Endodermal cell (in vitro differentiated cells): Measurements from ENCODE around the gene GCN1. TPM values are rescaled to one million over a fixed set of nuclear protein-coding genes. Genes with fewer than 3 reads are reported as not detected.

Source experiments
- DNase-seq: peaks from one replicate; pipeline ENCODE4 v3.0.0-alpha.2; 2017
- H3K27ac ChIP-seq: 2 replicates; pipeline ENCODE4 v1.5.1; 2013; ENCODE audit warnings: mild to moderate bottlenecking, low read depth, low read length, moderate library complexity
- H3K27me3 ChIP-seq: 2 replicates; pipeline ENCODE4 v1.6.1; 2013; ENCODE audit warnings: mild to moderate bottlenecking, low read length, moderate library complexity; ENCODE audit not compliant: insufficient read depth, control insufficient read depth, poor library complexity, severe bottlenecking
- H3K36me3 ChIP-seq: 2 replicates; pipeline ENCODE4 v1.7.0; 2013; ENCODE audit warnings: mild to moderate bottlenecking, low read length, moderate library complexity; ENCODE audit not compliant: control insufficient read depth, insufficient read depth
- H3K4me1 ChIP-seq: one replicate; pipeline ENCODE4 v1.7.0; 2013; ENCODE audit warnings: low read length; ENCODE audit not compliant: control insufficient read depth, insufficient read depth
- H3K4me3 ChIP-seq: 2 replicates; pipeline ENCODE4 v1.5.1; 2013; ENCODE audit warnings: mild to moderate bottlenecking, low read length, moderate library complexity
- H3K9ac ChIP-seq: 2 replicates; pipeline ENCODE4 v1.6.1; 2013; ENCODE audit warnings: mild to moderate bottlenecking, low read length, moderate library complexity; ENCODE audit not compliant: poor library complexity, severe bottlenecking; ENCODE audit errors: extremely low read depth
- H3K9me3 ChIP-seq: 2 replicates; pipeline ENCODE4 v1.6.1; 2013; ENCODE audit warnings: mild to moderate bottlenecking, low read length, moderate library complexity; ENCODE audit not compliant: control insufficient read depth
- H3K27ac Mint-ChIP-seq: 2 replicates; pipeline ENCODE4 v1.8.0; 2020; ENCODE audit warnings: mixed read lengths
- H3K27me3 Mint-ChIP-seq: 2 replicates; pipeline ENCODE4 v1.8.0; 2021; ENCODE audit warnings: mild to moderate bottlenecking, mixed read lengths; ENCODE audit not compliant: insufficient read depth
- H3K36me3 Mint-ChIP-seq: 2 replicates; pipeline ENCODE4 v1.8.0; 2020; ENCODE audit warnings: low read depth, mixed read lengths
- H3K4me1 Mint-ChIP-seq: 2 replicates; pipeline ENCODE4 v1.8.0; 2020; ENCODE audit warnings: mixed read lengths
- H3K4me3 Mint-ChIP-seq: 2 replicates; pipeline ENCODE4 v1.8.0; 2020; ENCODE audit warnings: mild to moderate bottlenecking, moderate library complexity, mixed read lengths
- H3K9me3 Mint-ChIP-seq: 2 replicates; pipeline ENCODE4 v1.8.0; 2020; ENCODE audit warnings: mild to moderate bottlenecking, mixed read lengths
- WGBS, 2 experiments: methylation state at CpG; one replicate each; pipeline versions ENCODE4 v1.1.5 to v1.1.7; 2013; ENCODE audit warnings: missing lambda C conversion rate in 2 of 2, mixed read lengths in 1 of 2; ENCODE audit not compliant: insufficient coverage in 1 of 2, insufficient read length in 1 of 2; 5-methylcytosine and 5-hydroxymethylcytosine counted together
- total RNA-seq, 2 donors: library from RNA; stranded (reverse); fragmentation: NEBNext Ultra II Directional in 1 of 2; extraction: Animal tissue kit (Norgen Biotek cat#: 25700) in 1 of 2; gene quantifications; 2 replicates in 1 of 2; 3 replicates in 1 of 2; pipeline ENCODE4 v1.2.1, GENCODE V29; 2021
- TF ChIP-seq, protein P1 (sequence below): fragments of 200-600 bp; sonication (generic); conservative IDR thresholded peaks from 2 replicates; pipeline ENCODE4 v1.5.0; 2021; ENCODE audit warnings: antibody characterized with exemption, mild to moderate bottlenecking

GCN1 gene
- total RNA-seq, 2 donors from 2014 or later: 133 to 143 TPM

DNA sequence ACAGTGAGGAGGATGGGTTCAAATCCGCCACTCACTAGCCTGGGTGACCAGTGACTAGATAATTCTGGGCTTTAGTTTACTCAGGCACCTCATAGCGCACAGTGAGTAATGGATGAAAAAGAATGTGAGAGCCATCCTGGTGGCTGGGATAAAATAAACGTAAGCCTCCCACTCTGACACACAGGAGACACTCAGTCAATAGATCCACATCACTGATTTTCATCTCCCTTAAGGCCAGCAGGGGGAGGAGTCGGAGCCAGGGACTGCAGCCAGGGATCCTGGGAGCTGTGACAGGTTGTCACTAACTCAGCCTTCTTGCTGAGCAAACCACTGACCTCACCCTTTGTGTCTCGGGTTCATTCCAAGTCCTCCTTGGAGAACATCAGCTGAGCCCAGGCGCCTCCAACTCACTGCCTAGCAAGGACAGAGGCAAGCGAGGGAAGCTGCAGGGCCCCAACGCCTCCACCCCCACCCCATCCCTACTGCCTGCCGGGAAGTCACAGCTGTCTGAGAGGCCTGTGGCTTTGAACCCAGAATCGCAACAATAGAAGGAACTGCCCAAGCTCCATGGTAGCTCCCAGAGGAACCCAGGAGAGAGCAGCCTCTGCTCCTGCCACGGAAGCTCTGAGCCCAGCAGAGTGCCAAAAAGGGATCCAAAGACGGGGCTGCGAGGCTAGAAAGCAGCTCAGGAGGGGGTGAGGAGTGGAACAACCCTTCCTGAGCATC, 40.3 kb upstream of the GCN1 start:
- Histone ChIP-seq H3K4me1 (peaks cover 38% of the 10 kb centered on the region), H3K27ac (peak overlapping the region; percentile 90), H3K27me3 (no peaks in the 10 kb centered on the region), H3K9me3 (no peaks in the 10 kb centered on the region), H3K36me3 (no peaks in the 10 kb centered on the region), H3K4me3 (no peak overlapping the region), H3K9ac (peak overlapping the region; percentile 21)
- 61 to 65% methylated on average over 8 to 13 of the region's 13 CpGs for WGBS, 2 experiments
- no peaks in the 10 kb centered on the region for H3K36me3 Mint-ChIP-seq
- H3K4me1 Mint-ChIP-seq: peaks cover 60% of the 10 kb centered on the region
- H3K4me3 Mint-ChIP-seq: no peak overlapping the region
- DNase-seq: peak; percentile 92
- TF ChIP-seq, protein P1, sequence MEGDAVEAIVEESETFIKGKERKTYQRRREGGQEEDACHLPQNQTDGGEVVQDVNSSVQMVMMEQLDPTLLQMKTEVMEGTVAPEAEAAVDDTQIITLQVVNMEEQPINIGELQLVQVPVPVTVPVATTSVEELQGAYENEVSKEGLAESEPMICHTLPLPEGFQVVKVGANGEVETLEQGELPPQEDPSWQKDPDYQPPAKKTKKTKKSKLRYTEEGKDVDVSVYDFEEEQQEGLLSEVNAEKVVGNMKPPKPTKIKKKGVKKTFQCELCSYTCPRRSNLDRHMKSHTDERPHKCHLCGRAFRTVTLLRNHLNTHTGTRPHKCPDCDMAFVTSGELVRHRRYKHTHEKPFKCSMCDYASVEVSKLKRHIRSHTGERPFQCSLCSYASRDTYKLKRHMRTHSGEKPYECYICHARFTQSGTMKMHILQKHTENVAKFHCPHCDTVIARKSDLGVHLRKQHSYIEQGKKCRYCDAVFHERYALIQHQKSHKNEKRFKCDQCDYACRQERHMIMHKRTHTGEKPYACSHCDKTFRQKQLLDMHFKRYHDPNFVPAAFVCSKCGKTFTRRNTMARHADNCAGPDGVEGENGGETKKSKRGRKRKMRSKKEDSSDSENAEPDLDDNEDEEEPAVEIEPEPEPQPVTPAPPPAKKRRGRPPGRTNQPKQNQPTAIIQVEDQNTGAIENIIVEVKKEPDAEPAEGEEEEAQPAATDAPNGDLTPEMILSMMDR: peak; percentile 69
- no peaks in the 10 kb centered on the region for H3K27me3 Mint-ChIP-seq
- H3K9me3 Mint-ChIP-seq: no peaks in the 10 kb centered on the region
- peak overlapping the region; percentile 86 for H3K27ac Mint-ChIP-seq

GRCh38 chr12:120231316-120232011, 36.9 kb upstream of the GCN1 start:
- H3K4me1 ChIP-seq: peaks cover 66% of the 10 kb centered on the region
- H3K9me3 Mint-ChIP-seq: no peaks in the 10 kb centered on the region
- TF ChIP-seq, protein P1: peak; percentile 27
- peak overlapping the region; percentile 90 for H3K9ac ChIP-seq
- DNase-seq: peak; percentile 96
- no peaks in the 10 kb centered on the region for H3K27me3 ChIP-seq
- no peaks in the 10 kb centered on the region for H3K27me3 Mint-ChIP-seq
- peaks cover 85% of the 10 kb centered on the region for H3K4me1 Mint-ChIP-seq
- H3K27ac Mint-ChIP-seq: peak overlapping the region; percentile 99
- H3K4me3 Mint-ChIP-seq: peak overlapping the region; percentile 48
- WGBS, 2 experiments: 47% methylated on average over 3 of the region's 3 CpGs; no CpG with 5 or more reads in 1 of the 2 experiments
- peaks cover 5% of the 10 kb centered on the region for H3K36me3 ChIP-seq
- H3K27ac ChIP-seq: peak overlapping the region; percentile 93
- no peaks in the 10 kb centered on the region for H3K9me3 ChIP-seq
- H3K36me3 Mint-ChIP-seq: peaks cover 4% of the 10 kb centered on the region
- peak overlapping the region; percentile 63 for H3K4me3 ChIP-seq

DNA sequence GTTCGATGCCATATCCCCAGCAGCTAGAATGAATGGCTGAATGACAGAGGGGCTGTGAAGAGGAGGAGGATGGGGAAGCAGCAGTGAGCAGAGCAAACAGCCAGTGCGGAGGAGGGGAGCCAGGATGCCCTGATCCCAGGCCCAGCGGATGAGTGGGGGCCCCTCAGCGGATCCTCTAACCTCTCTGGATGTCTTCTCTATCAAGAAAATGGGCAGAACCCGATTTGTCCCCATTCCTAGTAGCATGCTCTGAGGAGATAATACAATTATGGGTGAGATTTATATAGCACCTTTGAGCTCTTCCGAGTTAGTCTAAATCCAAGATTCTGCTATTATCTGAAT, 36.4 kb upstream of the GCN1 start:
- Histone ChIP-seq H3K4me1 (peaks cover 71% of the 10 kb centered on the region), H3K36me3 (peaks cover 11% of the 10 kb centered on the region), H3K27me3 (no peaks in the 10 kb centered on the region), H3K9ac (peak overlapping the region; percentile 90), H3K9me3 (no peaks in the 10 kb centered on the region), H3K27ac (peak overlapping the region; percentile 93), H3K4me3 (peak overlapping the region; percentile 63)
- no peak for DNase-seq
- H3K4me3 Mint-ChIP-seq: peak overlapping the region; percentile 48
- peaks cover 9% of the 10 kb centered on the region for H3K36me3 Mint-ChIP-seq
- no peaks in the 10 kb centered on the region for H3K27me3 Mint-ChIP-seq
- peaks cover 85% of the 10 kb centered on the region for H3K4me1 Mint-ChIP-seq
- no peaks in the 10 kb centered on the region for H3K9me3 Mint-ChIP-seq
- peak overlapping the region; percentile 99 for H3K27ac Mint-ChIP-seq
- TF ChIP-seq, protein P1: no peak
- WGBS, 2 experiments: 14 to 16% methylated on average over 3 to 6 of the region's 6 CpGs
